ENCODE data around the gene PRDM16. TPM values are rescaled to one million over a fixed set of nuclear protein-coding genes. Genes with fewer than 3 reads are reported as not detected.

The PRDM16 gene
- total RNA-seq, 1 donor from 2014 or later: 12.8 TPM

- DNase-seq (ENCODE audit: missing footprints) (no peak), ATAC-seq (no peak)
- intact Hi-C loops (cut with DNase I): no loop called here
Observed at GRCh38 chr1:3480369-3480719, 411.3 kb downstream of the PRDM16 start.

DNA sequence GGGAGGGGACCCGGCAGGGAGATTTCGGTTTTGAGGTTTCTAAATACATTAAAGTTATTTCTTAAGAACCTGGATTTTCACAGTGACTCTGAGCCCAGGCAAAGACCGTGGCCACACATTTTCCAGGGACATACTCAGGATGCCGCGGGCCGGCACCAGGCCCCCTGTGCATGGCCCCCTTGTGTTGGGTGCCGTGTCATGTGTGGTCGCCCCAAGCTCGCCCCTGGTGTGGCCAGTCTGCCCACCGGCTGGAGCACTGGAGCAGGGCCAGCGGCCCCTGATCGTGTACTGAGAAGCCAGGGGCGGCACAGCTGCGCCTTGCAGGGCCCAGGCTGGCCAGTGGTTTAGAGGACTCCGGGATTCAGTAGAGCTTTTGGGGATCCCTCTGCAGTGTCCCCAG lies 412.0 kb downstream of the PRDM16 start:
- intact Hi-C loops (cut with DNase I): no loop called here
- DNase-seq (ENCODE audit: missing footprints): no peak
- ATAC-seq: no peak

DNA sequence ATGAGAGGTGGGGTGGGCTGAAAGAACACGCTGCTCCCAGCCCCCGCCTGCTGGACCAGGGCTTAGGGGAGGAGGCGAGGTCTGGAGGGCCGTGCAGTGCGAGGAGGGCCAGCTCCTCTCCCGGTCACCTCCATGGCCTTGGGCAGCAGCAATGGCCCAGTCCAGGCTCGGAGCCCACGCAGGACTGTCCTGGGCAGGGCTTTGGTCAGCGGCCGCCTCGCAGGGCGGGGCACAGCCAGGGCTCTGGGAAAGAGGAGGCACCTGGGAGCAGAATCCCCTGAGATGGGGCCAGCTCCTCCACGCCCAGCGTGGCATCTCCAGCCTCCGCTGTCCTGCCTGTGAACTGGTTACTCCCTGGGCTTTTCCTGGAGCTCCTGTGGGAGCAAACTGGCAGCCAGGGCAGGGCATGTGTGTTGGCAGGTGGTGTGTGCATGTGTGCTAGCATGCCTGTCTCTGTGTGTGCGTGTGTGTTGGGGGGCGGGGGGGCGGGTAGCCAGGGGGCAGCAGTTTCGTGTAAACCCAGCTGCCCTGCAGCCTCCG lies 412.9 kb downstream of the PRDM16 start:
- ATAC-seq (no peak), DNase-seq (ENCODE audit: missing footprints) (no peak)
- intact Hi-C loops (cut with DNase I): no loop called here

DNA sequence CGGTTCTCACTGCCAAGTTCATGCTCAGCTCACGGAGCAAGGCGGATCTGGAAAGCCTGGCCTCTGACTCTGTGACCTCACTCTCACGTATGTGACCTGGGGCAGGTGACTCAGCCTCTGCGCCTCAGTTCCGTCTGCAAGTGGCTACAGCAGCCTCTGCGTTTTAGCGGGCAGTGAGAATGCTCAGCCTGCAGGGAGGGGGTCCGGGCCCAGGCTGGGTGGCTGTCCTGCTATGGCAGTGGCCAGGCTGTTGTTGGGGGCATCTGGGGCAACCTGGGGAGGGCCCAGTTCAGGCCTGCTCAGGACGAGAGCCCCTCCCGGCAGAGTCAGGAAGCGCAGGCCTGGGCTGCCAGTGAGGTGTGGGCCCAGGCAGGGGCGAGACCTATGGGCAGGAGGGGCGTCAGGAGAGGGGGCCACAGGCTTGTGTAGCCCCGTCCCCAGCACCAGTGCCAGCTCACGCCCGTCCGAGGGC lies 413.4 kb downstream of the PRDM16 start:
- ATAC-seq: no peak

DNA sequence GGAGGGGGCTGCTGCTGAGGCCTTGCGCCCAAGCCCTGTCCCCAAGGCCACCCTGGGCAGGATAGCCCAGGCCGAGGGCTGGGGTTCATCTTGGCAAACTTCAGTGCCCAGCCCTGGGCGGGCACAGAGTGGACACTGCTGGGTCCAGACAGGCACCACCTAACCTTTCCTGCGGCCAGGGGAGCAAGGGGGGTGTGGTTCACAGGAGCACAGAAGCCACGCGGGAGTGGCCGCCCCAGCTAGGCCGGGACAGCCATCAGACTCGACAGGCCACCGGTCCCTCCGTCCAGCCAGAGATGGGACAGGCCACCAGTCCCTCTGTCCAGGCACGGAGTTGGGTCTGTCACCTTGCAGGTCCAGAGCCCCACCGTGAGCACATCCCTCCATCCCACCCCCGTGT lies 414.4 kb downstream of the PRDM16 start:
- DNase-seq (ENCODE audit: missing footprints): no peak
- intact Hi-C loops (cut with DNase I): no loop called here
- peak; percentile 3 for ATAC-seq

More for the DNA sequence above, 413.4 kb downstream of the PRDM16 start:
- no peak for DNase-seq (ENCODE audit: missing footprints)
- intact Hi-C loops (cut with DNase I): no loop called here

- ATAC-seq: peak; percentile 33
- intact Hi-C loops (cut with DNase I): loop anchor here (1.0 kb wide), 1 partner anchor 31 kb away; no protein-coding TSS in a partner anchor
- DNase-seq (ENCODE audit: missing footprints): no peak
Observed at GRCh38 chr1:3483801-3484444, 414.9 kb downstream of the PRDM16 start.

DNA sequence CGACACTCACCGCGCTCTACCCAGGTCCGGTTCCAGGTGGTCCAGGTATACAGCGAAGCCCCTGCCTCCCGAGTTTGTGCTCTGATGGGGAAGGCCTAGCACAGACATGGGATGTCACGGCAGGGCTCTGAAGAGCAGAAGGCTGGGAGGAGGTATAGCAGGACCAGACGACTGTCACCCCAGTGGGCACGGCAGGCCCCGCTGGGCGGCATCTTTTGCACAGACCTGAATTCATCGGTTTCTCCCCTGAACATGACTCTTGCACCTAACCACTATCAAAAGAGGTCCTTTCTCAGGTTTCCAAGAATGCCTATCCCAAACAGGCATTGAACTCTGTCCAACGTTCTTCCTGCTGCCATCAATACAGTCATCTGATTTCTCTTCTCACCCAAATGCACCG lies 416.0 kb downstream of the PRDM16 start:
- ATAC-seq: no peak
- intact Hi-C loops (cut with DNase I): no loop called here
- DNase-seq (ENCODE audit: missing footprints): no peak

Small RNA genes within 50 kb of the gene (microRNA-seq; reads per million reads assigned to microRNA genes)
- gene MIR4251: not detected

Other genes starting within 250 kb of the PRDM16 start
- not detected for gene ACTRT2, start 47.7 kb upstream of the PRDM16 start, total RNA-seq